Measurements from ENCODE around the gene GTPBP6.

DNA sequence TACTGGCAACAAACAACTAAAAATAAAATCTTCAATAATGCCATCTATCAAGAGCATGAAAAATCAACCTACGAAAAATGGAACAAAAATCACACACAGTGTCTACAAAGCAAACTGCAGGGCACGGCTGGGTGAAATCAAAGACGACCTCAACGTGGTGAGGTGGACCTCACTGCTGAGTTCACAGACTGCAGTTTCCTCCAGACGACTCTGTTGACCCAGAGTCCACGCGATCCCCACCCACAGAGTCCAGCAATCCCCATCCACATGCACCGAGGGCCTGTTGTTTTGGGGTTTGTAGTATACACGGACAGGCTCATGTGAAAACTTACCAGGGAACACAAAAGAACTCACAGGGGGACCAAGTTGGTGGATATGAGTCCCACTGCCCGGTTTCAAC, 31.1 kb upstream of the GTPBP6 start:
- TF ChIP-seq, protein P1, sequence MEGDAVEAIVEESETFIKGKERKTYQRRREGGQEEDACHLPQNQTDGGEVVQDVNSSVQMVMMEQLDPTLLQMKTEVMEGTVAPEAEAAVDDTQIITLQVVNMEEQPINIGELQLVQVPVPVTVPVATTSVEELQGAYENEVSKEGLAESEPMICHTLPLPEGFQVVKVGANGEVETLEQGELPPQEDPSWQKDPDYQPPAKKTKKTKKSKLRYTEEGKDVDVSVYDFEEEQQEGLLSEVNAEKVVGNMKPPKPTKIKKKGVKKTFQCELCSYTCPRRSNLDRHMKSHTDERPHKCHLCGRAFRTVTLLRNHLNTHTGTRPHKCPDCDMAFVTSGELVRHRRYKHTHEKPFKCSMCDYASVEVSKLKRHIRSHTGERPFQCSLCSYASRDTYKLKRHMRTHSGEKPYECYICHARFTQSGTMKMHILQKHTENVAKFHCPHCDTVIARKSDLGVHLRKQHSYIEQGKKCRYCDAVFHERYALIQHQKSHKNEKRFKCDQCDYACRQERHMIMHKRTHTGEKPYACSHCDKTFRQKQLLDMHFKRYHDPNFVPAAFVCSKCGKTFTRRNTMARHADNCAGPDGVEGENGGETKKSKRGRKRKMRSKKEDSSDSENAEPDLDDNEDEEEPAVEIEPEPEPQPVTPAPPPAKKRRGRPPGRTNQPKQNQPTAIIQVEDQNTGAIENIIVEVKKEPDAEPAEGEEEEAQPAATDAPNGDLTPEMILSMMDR (conservative IDR thresholded peaks at IDR 0.05; ENCODE audit: low read depth in 2 of 2) = no peak
- TF ChIP-seq JUNB (IDR thresholded peaks at IDR 0.05; ENCODE audit: unreplicated experiment) (no peak), POLR2AphosphoS5 (IDR thresholded peaks at IDR 0.05; ENCODE audit: low read depth) (no peak), EZH2 (IDR thresholded peaks at IDR 0.05; ENCODE audit: low read depth, unreplicated experiment) (no peak), CREB1 (CRISPR knock-in tag; IDR thresholded peaks at IDR 0.05; ENCODE audit: low read depth) (no peak), EZH2phosphoT487 (IDR thresholded peaks at IDR 0.05; ENCODE audit: unreplicated experiment) (no peak), ETS1 (IDR thresholded peaks at IDR 0.05) (no peak), ZNF462 (CRISPR knock-in tag; IDR thresholded peaks at IDR 0.05) (no peak)
- TF ChIP-seq, protein P2, sequence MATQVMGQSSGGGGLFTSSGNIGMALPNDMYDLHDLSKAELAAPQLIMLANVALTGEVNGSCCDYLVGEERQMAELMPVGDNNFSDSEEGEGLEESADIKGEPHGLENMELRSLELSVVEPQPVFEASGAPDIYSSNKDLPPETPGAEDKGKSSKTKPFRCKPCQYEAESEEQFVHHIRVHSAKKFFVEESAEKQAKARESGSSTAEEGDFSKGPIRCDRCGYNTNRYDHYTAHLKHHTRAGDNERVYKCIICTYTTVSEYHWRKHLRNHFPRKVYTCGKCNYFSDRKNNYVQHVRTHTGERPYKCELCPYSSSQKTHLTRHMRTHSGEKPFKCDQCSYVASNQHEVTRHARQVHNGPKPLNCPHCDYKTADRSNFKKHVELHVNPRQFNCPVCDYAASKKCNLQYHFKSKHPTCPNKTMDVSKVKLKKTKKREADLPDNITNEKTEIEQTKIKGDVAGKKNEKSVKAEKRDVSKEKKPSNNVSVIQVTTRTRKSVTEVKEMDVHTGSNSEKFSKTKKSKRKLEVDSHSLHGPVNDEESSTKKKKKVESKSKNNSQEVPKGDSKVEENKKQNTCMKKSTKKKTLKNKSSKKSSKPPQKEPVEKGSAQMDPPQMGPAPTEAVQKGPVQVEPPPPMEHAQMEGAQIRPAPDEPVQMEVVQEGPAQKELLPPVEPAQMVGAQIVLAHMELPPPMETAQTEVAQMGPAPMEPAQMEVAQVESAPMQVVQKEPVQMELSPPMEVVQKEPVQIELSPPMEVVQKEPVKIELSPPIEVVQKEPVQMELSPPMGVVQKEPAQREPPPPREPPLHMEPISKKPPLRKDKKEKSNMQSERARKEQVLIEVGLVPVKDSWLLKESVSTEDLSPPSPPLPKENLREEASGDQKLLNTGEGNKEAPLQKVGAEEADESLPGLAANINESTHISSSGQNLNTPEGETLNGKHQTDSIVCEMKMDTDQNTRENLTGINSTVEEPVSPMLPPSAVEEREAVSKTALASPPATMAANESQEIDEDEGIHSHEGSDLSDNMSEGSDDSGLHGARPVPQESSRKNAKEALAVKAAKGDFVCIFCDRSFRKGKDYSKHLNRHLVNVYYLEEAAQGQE (IDR thresholded peaks at IDR 0.05; ENCODE audit: unreplicated experiment) = no peak
